SK-N-SH treated with all-trans-retinoic acid at 6 μM for 48 hours (cell line): ENCODE measurements around the gene C16orf95.

Experiments used
- CSDC2 ChIP-seq: fragments of 250-450 bp; sonication (Bioruptor Pico); IDR thresholded peaks from 2 replicates; pipeline ENCODE4 v1.5.0; 2020; ENCODE audit warnings: mild to moderate bottlenecking, moderate library complexity
- GLIS3 ChIP-seq: fragments of 250-450 bp; sonication (Bioruptor Pico); IDR thresholded peaks from 2 replicates; pipeline ENCODE4 v1.5.0; 2020; ENCODE audit warnings: mild to moderate bottlenecking, moderate library complexity
- ISL1 ChIP-seq: fragments of 250-450 bp; sonication (Bioruptor Pico); IDR thresholded peaks from 2 replicates; pipeline ENCODE4 v2.1.2; 2022; ENCODE audit warnings: mild to moderate bottlenecking, moderate library complexity
- RARB ChIP-seq: fragments of 250-450 bp; sonication (Bioruptor Pico); IDR thresholded peaks from 2 replicates; pipeline ENCODE4 v1.8.0; 2021; ENCODE audit warnings: mild to moderate bottlenecking, moderate library complexity
- TCF4 ChIP-seq: fragments of 250-450 bp; sonication (Bioruptor Pico); IDR thresholded peaks from 2 replicates; pipeline ENCODE4 v1.8.0; 2021; ENCODE audit warnings: mild to moderate bottlenecking, moderate library complexity, borderline replicate concordance
- ZFP3 ChIP-seq: fragments of 250-450 bp; sonication (Bioruptor Pico); IDR thresholded peaks from 2 replicates; pipeline ENCODE4 v1.5.0; 2020; ENCODE audit warnings: mild to moderate bottlenecking, moderate library complexity
- TF ChIP-seq, protein P1 (sequence below): fragments of 250-450 bp; sonication (Bioruptor Pico); IDR thresholded peaks from 2 replicates; pipeline ENCODE4 v1.8.0; 2020; ENCODE audit warnings: mild to moderate bottlenecking, moderate library complexity, borderline replicate concordance
- TF ChIP-seq, protein P2 (sequence below): fragments of 250-450 bp; sonication (Bioruptor Pico); IDR thresholded peaks from 2 replicates; pipeline ENCODE4 v1.5.1; 2021; ENCODE audit warnings: mild to moderate bottlenecking, moderate library complexity

DNA sequence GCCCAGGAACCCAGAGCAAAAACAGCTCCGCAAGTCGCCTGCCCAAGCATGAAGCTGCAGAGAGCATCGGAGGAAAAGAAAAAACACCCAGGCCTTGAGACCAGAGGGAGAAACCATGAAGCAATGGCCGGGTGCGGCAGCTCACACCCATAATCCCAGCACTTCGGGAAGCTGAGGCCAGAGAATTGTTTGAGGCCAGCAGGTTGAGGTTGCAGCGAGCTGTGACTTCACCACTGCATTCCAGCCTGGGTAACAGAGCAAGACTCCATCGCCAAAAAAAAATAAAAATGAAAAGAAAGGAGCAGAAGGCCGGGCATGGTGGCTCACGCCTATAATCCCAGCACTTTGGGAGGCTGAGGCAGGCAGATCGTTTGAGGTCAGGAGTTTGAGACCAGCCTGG is 40.3 kb downstream of the C16orf95 start:
- TF ChIP-seq, protein P1, sequence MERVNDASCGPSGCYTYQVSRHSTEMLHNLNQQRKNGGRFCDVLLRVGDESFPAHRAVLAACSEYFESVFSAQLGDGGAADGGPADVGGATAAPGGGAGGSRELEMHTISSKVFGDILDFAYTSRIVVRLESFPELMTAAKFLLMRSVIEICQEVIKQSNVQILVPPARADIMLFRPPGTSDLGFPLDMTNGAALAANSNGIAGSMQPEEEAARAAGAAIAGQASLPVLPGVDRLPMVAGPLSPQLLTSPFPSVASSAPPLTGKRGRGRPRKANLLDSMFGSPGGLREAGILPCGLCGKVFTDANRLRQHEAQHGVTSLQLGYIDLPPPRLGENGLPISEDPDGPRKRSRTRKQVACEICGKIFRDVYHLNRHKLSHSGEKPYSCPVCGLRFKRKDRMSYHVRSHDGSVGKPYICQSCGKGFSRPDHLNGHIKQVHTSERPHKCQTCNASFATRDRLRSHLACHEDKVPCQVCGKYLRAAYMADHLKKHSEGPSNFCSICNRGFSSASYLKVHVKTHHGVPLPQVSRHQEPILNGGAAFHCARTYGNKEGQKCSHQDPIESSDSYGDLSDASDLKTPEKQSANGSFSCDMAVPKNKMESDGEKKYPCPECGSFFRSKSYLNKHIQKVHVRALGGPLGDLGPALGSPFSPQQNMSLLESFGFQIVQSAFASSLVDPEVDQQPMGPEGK (CRISPR knock-in tag), result no peak
- TF ChIP-seq, protein P2, sequence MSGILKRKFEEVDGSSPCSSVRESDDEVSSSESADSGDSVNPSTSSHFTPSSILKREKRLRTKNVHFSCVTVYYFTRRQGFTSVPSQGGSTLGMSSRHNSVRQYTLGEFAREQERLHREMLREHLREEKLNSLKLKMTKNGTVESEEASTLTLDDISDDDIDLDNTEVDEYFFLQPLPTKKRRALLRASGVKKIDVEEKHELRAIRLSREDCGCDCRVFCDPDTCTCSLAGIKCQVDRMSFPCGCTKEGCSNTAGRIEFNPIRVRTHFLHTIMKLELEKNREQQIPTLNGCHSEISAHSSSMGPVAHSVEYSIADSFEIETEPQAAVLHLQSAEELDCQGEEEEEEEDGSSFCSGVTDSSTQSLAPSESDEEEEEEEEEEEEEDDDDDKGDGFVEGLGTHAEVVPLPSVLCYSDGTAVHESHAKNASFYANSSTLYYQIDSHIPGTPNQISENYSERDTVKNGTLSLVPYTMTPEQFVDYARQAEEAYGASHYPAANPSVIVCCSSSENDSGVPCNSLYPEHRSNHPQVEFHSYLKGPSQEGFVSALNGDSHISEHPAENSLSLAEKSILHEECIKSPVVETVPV (CRISPR knock-in tag), result no peak
- TF ChIP-seq ZFP3 (CRISPR knock-in tag) (no peak), GLIS3 (no peak), RARB (CRISPR knock-in tag) (no peak), ISL1 (CRISPR knock-in tag) (no peak), TCF4 (no peak), CSDC2 (no peak)
